NK-92 treated with Interleukin-12 subunit alpha and Interleukin-12 subunit beta, amount 100 ng/mL, for 24 hours (cell line): ENCODE data around the gene TCOF1.
A peak's percentile ranks its signal among the peaks of the same experiment; 100 is the strongest.

ENCODE experiments used
- DNase-seq: peaks from one replicate; lab custom pipeline; 2025; lab: John Stamatoyannopoulos, UW

The TCOF1 gene

DNA sequence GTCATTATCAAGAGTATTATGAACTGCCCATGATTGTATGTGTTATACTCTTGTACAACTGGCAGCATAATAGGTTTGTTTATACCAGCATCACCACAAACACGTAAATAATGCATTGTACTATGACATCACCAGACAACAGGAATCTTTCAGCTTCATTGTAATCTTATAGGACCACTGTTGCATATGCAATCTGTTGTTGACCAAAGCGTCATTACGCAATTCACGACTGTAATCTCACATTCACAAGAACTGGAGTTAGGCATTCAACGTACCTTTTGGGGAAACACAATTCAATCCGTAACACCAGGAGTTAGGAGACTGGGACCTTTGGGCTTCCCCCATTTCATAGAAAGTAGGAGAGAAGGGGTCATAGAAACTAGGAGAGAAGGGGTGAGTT, 34.4 kb upstream of the TCOF1 start:
- DNase-seq: no peak

DNA sequence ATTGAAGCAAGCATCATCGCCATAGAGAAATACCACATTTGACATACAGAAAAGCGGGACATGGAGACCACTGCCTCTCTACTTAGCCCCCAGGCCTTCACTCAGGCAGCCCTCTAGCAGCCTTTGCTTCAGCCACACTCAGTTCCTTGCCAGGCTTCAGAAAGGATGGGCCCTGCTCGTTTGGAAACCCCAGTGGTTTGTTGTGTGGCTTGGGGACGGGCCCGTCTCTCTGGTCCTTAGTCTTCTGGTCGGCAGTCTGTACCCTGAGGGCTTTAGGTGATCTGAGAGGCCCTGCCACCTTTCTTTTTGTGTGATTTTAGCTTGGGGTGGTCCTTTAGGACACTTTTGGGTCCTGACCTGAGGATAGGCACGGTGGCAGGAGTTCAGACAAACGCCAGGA, 33.7 kb upstream of the TCOF1 start:
- no peak for DNase-seq

DNA sequence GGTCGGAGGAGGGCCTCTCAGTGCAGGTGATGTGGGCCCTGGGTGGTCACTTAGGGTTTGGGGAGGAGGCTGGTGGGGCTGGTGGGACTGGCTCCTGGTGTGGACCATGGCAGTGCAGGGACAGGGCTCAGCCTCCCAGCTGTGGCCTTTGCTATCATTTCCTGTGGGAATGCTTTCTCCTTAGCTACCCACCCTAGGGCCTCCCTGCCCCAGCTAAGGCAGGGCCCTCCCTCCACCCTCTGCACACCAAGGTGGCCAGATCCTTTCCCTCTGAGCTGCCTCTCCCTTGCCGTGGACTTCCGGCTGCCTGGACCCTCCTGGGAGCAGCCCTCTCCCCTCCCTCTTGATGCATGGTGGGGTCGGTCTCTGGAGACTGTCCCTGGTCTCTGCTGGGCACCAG, 32.1 kb upstream of the TCOF1 start:
- DNase-seq: no peak

DNA sequence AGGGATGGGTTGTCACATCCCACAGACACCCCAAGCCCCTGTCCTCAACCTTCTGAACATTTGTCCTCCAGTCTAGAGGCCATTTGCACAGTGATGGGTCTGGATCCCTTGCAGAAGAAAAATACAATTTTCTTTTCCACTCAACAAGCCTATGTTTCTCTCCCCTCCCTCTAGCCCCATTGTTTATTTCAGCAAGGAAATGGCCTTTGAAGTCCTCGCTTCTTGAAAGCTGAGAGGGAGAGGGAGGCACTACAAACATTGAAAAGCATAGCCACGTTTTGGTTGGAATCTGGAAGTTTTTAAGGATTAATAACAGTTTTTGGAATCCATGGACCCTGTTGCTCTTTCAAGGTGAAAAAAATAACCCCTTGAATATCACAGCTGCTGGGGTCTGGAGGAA, 30.8 kb upstream of the TCOF1 start:
- no peak for DNase-seq

DNA sequence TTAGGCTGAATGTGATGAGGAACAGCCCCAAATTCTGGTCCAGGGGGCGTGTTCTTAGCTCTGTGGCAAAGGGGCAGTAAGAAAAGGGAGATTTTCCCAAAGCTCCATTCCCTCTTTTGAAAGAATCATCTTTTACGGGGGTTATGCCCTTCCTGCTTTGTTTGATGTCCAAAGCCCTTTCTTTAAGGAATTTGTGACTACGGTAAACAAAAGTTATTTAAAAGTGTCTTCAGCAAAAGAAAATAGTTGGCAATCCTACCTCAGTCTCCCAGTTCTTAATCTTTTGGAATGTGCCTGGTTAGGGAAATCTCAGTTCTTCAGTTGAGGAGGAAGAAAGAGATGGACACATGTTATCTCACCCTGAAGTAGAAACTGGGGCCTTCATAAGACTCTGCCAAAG, 30.4 kb upstream of the TCOF1 start:
- no peak for DNase-seq

DNA sequence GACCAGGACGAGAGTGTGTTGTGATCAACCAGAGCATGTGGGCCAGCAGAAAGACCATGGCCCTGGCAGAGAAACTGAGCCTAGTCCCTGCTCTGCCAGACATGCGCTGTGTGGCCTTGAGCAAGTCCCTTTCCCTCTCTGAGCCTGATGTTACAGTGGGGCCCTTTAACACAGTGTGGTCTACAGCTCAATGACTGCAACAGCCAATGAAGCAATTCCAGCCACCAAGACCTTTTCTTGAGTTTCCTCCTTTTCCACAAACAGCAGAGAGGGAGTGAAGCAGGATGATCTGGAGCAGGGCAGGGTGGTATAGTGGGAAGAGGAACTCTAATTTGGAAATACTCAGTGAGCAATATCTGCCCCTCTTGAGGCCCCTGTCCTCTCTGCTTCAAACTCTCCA, 29.0 kb upstream of the TCOF1 start:
- DNase-seq: no peak

DNA sequence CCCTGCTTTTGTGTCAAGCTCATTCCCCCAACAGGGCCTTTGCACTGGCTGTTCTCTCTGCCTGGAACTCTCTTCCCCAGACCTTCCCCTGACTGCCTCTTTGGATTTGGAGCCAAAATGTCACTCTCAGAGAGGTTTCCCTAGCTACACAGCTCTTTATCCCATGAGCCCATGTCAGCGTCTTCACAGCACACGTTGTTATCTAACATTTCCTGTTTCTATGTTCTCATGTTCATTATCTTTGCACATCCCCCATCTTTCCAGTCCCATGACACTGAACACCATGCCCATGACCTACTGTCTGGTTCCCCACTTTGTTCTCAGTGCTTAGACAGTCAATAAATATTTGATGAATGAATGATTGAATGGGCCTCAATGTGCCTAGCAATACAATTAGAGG, 28.5 kb upstream of the TCOF1 start:
- DNase-seq: no peak

DNA sequence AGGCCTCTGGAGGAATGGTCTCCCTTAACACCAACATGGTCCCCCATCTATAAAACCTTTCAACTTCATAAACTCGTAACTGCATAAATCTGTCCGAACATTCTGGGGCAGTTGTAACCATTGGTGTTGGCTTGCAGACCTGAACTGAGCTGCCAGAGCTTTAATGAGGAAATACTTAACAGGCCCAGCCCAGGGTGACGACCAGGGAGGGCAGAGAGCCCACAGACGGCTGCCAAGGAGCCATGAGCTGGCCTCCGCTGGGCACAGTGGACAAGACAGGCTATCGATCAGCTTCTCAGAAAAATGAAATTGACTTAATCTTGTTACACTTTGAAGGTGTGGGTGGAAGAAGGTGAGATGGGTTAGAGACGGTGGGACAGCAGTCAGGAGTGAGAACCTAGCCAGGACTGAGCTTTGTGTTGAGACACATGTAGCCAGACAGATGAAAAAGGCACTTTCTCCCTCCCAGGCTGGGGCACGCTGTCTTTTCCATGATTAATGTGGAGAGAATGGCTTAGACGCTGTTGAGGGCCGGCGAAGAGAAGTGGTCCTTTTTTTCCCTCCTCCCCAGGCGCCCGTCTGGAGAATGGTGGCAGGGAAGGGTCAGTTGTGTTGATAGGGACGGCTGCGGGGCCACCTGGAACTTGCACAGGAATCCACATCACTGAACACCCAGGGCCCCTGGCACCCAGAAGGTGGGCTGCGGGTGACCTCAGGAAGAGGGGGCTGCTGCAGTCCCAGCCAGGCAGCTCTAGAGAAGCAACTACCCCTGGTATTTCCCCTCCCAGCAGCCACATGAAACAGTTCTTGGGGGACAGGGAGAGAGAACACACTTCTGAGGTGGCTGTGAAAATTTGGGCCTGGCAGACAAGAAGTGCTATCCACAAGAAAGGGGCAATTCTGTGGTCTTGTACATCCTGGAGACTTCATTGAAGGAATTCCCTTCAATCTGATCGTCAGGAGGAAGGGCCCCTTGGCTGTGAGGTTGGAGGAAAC, 27.3 kb upstream of the TCOF1 start:
- DNase-seq: no peak

DNA sequence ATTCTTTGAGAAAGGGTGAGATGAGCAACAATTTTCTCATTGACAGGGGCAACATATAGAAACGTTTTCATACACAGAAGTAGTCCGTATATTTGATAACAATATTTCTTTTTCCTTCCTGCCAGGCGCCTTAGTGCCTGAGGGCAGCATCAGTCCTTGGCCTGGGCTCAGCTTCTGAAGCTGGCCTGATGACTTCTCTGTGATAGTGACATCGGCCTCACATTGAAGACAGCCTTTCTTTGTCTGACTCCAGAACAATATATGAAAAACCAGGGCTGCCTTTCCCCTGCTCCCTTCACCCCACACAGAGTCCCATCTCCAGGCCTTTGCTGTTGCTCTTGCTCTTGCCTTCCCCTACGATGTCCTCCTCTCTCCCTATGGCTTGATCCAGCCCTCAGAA, 24.1 kb upstream of the TCOF1 start:
- no peak for DNase-seq

DNA sequence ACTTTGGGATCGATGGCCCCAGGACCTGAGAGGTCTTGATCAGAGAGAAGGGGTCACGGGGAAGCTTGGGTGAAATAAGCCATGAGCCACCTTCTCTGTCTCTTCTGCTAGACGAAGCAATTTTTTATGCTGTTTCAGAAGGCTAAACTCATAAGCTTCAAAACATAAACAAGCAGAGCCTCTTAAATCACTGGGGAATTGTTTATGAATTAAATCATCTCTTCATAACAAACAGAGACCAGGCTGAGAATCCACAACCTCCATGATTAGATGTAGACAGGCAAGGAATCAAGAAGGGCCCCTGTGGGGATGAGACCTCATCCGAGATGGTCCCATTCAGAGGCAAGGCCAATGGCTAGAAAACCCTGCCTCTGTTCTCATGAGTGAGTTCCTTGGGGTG, 21.7 kb upstream of the TCOF1 start:
- no peak for DNase-seq

DNA sequence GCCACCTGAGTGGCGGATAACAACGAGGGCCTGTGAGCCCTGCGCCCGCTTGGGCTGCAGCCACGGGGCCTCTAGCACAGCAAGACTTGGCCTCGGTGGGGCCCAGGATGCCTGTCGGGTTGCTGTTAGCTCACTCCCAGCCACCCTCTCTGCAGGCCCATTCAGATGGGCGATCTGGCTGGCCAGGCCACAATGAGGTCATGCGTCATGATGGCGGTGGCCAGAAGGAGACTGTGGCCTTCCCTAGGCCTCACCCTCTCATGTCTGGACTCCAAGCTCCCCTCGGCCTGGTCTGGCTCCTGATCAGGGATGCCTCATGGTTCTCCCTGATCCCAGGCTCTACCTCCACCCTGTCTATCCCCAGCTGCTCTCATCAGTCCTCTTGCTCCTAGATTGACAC, 19.0 kb upstream of the TCOF1 start:
- no peak for DNase-seq

DNA sequence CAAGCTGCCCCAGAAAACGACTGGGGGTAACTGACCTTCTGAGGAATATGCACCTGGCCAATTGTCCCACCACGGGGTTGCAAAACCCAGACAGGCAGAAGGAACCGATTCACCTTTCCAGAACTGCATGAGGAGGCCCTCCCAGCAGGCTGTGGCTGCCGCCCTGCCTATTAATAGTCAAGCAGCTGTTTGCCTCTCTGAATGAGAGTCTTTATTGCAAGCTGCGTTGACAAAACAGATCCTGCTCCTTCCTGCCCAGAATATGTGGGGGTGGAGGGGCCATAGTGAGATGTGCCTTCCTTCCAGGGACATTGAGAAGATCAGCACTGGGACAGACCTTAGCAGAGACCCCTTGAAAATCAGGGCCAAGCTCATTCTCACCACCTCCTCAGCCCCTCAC, 18.3 kb upstream of the TCOF1 start:
- DNase-seq: no peak

DNA sequence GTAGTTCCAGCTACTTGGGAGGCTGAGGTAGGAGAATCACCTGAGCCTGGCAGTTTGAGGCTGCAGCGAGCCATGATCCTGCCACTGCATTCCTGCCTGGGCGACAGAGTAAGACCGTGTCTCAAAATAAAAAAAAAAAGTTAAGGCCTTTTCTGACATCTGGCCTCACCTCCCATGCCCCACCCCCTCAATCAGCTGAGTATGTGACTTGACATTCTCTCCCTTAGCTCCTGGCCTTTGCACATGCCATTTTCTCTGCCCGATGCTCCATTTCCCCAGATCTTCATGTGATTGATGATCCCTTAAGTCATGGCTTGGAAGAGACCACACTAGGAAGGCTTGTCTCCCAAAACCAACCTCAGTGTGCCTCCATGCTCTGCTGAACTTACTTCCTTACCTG, 17.7 kb upstream of the TCOF1 start:
- no peak for DNase-seq

DNA sequence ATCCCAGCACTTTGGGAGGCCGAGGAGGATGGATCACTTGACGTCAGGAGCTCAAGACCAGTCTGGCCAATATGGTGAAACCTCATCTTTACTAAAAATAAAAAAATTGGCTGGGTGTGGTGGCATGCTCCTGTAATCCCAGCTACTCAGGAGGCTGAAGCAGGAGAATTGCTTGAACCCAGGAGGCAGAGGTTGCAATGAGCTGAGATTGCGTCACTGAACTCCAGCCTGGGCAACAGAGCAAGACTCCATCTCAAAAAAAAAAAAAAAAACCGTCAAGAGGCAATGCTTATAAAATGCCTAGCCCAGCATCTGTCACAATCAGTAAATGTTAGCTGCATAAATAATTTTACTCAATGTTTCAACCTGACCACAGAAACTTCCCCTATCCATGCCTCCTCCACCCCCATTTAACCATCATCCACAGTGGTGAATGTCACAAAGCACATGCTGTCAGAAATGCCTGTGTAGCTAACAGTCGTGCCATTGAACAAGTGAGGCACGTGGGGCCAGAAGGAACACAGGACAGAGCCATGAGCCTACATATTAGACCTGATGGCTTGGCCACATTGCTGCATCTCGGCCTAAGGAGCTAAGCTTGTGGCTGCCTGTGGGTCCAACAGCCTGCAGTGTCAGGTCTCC, 16.8 kb upstream of the TCOF1 start:
- peak; percentile 37 for DNase-seq

DNA sequence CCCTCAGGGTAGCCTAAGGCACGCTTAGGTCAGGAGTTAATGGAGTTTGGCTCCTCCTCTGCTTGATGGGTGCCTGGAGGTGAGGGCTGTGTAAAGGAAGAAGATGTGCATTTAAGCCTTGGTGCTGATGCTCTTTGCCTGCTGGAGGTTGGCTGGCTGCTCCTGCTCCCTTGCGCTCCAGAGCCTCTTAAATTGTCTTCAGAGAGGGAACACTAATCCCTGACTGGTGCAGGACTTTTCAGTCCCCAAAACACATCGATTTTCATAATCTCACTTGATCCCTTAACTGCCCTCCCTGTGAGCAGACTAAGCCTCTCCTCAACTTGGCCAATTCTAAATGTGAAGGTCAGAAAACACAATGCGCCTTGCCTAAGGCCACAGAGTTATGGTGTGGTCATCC, 16.2 kb upstream of the TCOF1 start:
- no peak for DNase-seq

DNA sequence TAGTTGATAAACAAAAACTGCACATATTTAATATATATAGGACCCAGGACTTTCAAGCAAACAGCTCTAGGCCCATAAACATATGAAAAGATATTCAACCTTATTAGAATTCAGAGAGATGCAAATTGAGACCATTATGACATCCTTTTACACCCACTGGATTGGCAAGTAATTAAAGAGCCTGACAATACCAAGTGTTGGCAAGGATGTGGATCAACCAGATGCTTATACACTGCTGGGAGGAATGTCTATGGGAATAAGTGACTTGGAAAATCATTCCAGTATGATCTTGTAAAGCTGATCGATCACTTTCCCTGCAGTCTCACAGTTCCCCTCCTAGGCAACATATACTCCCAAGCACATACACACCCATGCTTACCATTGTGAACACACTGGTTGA, 15.5 kb upstream of the TCOF1 start:
- DNase-seq: no peak

DNA sequence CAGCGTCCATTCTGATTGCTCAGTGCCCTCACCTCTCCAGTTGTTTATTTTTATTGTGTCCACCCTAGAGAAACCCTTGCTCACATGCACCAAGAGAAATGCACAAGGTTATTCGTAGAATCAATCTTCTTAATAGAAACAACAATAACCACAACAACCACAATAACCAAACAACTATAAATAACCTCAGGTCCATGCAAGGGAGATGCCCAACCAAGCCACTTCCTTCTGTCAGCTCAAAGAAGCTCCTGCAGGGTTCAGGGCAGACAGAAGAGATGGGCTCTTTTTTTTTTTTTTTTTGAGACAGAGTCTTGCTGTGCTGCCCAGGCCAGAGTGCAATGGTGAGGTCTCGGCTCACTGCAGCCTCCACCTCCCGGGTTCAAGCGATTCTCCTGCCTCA, 14.9 kb upstream of the TCOF1 start:
- peak; percentile 55 for DNase-seq

DNA sequence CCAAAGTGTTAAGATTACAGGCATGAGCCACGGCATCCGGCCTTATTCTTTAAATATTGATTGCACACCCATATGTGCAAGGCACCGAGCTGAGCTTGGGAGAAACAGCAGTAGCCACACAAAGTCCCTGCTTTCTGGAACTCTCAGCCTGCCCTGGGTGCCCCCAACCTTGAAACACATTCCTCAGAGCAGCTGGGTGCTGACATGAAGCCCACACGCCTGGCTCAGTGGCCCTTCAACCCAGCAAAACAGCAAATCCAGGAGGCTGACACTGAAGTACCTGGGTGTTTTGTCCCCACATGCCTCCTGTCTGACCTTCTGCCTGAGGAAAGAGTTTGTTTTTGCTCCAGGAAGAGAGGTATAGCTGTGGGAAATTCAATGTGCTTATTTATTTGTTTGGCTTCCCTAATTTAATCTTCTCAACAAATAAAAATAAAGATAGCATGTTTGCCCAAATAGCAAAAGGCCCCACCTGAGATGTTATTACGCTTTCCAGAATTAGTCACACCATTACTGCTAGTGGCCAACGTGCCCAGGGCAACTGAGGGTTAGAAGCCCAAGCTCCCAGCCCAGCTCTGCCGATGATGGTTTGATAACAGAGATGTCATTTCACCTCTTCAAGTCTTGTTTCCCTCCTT, 13.4 kb upstream of the TCOF1 start:
- no peak for DNase-seq

DNA sequence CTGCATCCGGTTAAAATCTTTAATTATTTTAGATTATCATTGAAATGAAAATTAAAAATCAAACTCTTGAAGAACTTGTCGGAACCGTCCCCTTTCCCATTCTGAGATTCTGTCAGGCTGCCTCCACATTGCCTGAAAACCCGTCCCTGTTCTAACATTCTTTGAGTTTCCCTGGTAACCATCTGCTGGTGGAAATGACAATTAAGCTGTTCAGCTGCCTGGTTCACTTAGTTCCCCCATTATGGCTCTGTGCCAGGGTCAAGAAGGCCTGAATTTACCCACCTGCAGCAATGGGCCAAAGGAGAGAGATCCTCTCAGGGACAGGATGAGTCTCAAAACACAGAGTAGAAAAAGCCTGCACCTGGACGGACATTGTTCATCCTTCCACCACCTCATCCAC, 11.8 kb upstream of the TCOF1 start:
- no peak for DNase-seq

DNA sequence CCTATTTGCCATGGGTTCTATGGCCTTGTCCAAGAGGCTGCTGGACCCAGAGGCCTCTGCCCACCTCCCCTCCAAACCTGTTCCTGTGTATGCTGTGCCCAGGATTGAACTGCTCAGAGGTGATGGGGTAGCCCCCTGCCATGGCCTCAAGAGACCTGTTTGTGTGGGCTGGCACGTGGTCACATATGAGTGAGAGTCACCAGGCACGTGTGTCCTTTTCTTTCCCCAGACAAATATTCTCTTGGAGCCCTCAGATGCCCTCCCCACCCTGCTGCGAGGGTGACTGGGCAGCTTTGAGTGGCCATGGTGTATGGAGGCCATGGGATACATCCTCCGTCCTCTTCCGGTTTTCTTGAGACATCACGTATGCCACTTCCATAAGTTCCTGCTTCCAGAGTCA, 10.9 kb upstream of the TCOF1 start:
- DNase-seq: no peak

DNA sequence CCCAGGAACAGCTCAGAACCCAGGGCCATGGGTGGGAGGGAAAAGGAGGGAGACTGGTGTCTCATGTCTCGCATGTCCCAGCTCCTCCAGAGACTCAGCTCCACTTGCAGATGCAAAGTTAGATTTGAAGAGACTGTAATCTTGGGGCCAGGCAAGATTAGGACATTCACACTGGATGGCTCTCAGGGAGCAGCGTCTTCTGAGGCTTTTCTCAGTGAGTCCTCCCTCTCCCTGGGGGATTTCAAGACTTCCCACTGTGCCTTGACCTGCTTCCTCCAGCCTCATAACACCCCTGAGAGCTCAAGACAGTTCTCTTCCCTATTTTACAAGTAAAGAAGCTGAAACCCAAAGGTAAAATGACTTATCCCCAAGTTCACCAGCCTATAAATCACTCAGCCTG, 10.5 kb upstream of the TCOF1 start:
- no peak for DNase-seq

DNA sequence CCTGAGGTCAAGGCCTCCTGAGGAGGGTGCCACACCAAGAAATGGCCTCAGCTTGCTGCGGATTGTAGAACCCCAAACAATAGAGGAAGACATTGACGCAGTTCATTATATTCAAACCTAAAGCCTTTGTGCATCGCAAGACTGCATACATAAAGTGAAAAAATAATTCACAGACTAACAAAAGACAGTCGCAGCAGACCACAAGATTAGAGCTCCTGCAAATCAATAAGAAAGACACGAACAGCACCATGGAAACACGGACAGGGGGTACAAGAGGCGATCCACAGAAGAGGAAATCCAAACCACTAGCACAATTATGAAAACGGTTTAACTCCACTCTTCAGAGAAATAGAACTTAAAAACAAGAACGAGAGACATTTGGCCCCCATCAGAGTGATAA, 10.0 kb upstream of the TCOF1 start:
- no peak for DNase-seq

DNA sequence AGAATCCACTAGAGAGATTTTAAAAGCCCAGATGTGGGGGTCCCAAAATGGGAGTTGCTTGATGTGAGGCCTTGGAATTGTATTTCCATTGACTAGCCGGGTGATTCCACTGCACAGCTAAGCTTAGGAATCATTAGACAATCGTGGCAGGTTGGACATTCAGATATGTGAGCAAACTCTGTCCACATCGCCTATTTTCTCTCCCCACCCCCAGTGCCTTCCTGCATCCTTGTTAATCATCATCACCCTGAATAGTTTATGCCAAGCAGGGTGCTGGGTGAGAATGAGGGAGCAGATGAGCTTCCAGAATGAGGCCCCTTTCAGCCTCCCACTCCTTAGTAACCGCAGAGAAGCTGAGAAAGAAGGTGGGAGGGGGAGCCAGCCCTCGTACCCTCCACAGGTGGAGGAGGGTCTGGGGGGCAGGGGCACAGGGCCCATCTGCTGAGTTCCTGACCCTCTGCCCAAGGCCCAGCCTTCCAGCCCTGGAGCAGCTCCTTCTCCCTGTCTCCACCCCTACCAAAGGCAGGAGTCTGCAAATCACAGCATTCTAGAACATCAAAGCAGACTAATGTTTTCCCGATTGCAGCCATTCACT, 7.7 kb upstream of the TCOF1 start:
- DNase-seq: no peak
